T-cell (primary cell): Measurements from ENCODE around the gene SLC35D1. TPM values are rescaled to one million over a fixed set of nuclear protein-coding genes. Genes with fewer than 3 reads are reported as not detected.

ENCODE experiments used
- ATAC-seq, 4 experiments: fragments of 200-7000 bp in 3 of 4; fragments of 150-1000 bp in 1 of 4; cut with Tn5 transposase; replicated peaks in 1 of 4; 1 replicate in 3 of 4; 2 replicates in 1 of 4; pipeline ENCODE4 v1.10.0; 2021; ENCODE audit warnings: moderate library complexity in 3 of 4, mild to moderate bottlenecking in 2 of 4, moderate number of reproducible peaks in 1 of 4
- CTCF ChIA-PET, 2 donors: fragments of 300-600 bp; sonication (Branson Sonifier 250); formaldehyde crosslinking; loops; one replicate each; lab custom pipeline; 2022; ENCODE audit warnings: antibody characterized with exemption in 2 of 2; lab: Charles Lee
- POLR2A ChIA-PET, 2 donors: fragments of 300-600 bp; sonication (Branson Sonifier 250); formaldehyde crosslinking; loops; one replicate each; lab custom pipeline; 2022; ENCODE audit warnings: antibody characterized with exemption in 2 of 2; lab: Charles Lee
- DNase-seq, 35 experiments: peaks; one replicate each; pipeline versions ENCODE4 v3.0.0 to v3.0.0-alpha.2; 2013 to 2023
- H3K27ac ChIP-seq: one replicate; pipeline ENCODE4 v1.5.1; 2013; ENCODE audit warnings: low read length
- H3K27me3 ChIP-seq, 2 experiments: replicated peaks in 1 of 2; 1 replicate in 1 of 2; 2 replicates in 1 of 2; pipeline versions ENCODE4 v1.6.1 to v1.7.0; 2013; ENCODE audit warnings: low read length in 1 of 2, mixed read lengths in 1 of 2; ENCODE audit not compliant: control insufficient read depth in 2 of 2, insufficient read depth in 2 of 2; ENCODE audit errors: extremely low read depth in 1 of 2
- H3K36me3 ChIP-seq, 2 donors: 1 replicate in 1 of 2; 2 replicates in 1 of 2; pipeline versions ENCODE4 v1.6.1 to v1.7.0; 2013; ENCODE audit warnings: low read length in 1 of 2; ENCODE audit not compliant: control insufficient read depth in 2 of 2, insufficient read depth in 1 of 2; ENCODE audit errors: extremely low read depth in 1 of 2
- H3K4me1 ChIP-seq, 2 experiments: 1 replicate in 1 of 2; 2 replicates in 1 of 2; pipeline versions ENCODE4 v1.6.1 to v1.7.0; 2013; ENCODE audit warnings: low read length in 2 of 2, mixed read lengths in 1 of 2; ENCODE audit not compliant: insufficient read depth in 2 of 2, control insufficient read depth in 1 of 2; ENCODE audit errors: extremely low read depth in 1 of 2
- H3K4me3 ChIP-seq, 2 donors: 1 replicate in 1 of 2; 2 replicates in 1 of 2; pipeline versions ENCODE4 v1.5.1 to v1.7.0; 2013; ENCODE audit warnings: mild to moderate bottlenecking in 2 of 2, low read length in 1 of 2, moderate library complexity in 1 of 2; ENCODE audit not compliant: control insufficient read depth in 1 of 2; ENCODE audit errors: extremely low read depth in 1 of 2
- H3K9me3 ChIP-seq: 2 replicates; pipeline ENCODE4 v1.7.0; 2013
- H3K27ac Mint-ChIP-seq, 2 donors: one replicate each; pipeline ENCODE4 v1.8.0; 2020 to 2021; ENCODE audit warnings: mild to moderate bottlenecking in 2 of 2, mixed read lengths in 2 of 2
- H3K27me3 Mint-ChIP-seq, 2 donors: one replicate each; pipeline ENCODE4 v1.8.0; 2021 to 2022; ENCODE audit warnings: mixed read lengths in 2 of 2
- H3K36me3 Mint-ChIP-seq: one replicate; pipeline ENCODE4 v1.8.0; 2021; ENCODE audit warnings: mixed read lengths
- H3K4me1 Mint-ChIP-seq, 3 donors: one replicate each; pipeline ENCODE4 v1.8.0; 2020 to 2022; ENCODE audit warnings: mixed read lengths in 3 of 3, mild to moderate bottlenecking in 1 of 3
- H3K4me3 Mint-ChIP-seq, 3 donors: one replicate each; pipeline ENCODE4 v1.8.0; 2020 to 2022; ENCODE audit warnings: mild to moderate bottlenecking in 3 of 3, mixed read lengths in 3 of 3, moderate library complexity in 3 of 3
- H3K9me3 Mint-ChIP-seq, 3 donors: one replicate each; pipeline ENCODE4 v1.8.0; 2020 to 2022; ENCODE audit warnings: mixed read lengths in 3 of 3
- WGBS: methylation state at CpG from one replicate; pipeline ENCODE4 v1.1.5; 2013; ENCODE audit warnings: missing lambda C conversion rate; ENCODE audit not compliant: insufficient coverage; 5-methylcytosine and 5-hydroxymethylcytosine counted together
- total RNA-seq, 35 experiments: library from RNA in 6 of 35; stranded (reverse) in 6 of 35; fragments of 120-200 nt in 1 of 35; gene quantifications; one replicate each; pipeline versions ENCODE4 v1.2.1 to v1.2.4 and lab custom pipeline; 2013 to 2026

The SLC35D1 gene
- total RNA-seq, 5 donors from 2014 or later (not counting 1 experiment from before 2014, with no cell fraction given): 11.7 to 16.0 (median 15.2) TPM

DNA sequence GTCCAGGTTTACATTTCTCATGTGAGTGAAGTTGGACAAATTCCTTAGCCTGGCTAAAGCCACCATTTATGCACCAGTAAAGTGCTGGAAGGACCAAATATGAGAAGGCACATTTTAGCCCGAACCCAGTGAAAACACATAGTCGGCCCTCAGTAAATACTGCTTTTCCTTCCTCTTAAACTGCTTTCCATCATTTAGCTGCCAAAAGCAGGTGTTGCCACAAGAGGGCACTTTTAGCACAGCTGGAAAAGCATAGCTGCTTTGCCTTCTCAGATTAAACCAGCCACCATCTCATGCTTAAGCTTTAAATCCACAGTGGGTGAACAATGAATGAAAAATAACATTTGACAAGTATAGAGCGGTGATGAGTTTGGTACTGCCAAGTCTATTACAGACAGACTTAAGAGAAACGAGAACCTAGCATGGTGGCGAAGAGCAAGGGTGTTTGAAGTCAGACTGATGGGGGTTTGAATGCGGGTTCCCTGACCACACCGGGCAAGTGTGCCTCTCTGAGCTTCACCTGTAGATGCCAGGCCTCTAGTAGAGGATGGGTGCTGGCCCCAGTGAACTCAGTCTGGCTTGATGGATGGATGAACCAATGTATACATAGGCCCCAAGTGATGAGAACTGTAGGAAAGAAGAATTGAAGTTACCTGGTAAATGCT is 57.8 kb downstream of the SLC35D1 start:
- Histone ChIP-seq H3K27ac (no peak overlapping the region), H3K9me3 (no peaks in the 10 kb centered on the region), H3K27me3 (no peaks in the 10 kb centered on the region), H3K36me3 (no peaks in the 10 kb centered on the region), H3K4me3 (no peak overlapping the region), H3K4me1 (peaks cover 0 to 4% of the 10 kb centered on the region in 2 experiments)
- H3K36me3 Mint-ChIP-seq: peaks cover 17% of the 10 kb centered on the region
- DNase-seq (peak; percentile 30 to 73 (median 53)), ATAC-seq (peak; percentile 69 to 82 (median 81))
- no peaks in the 10 kb centered on the region for H3K9me3 Mint-ChIP-seq
- WGBS: 96% methylated on average over 4 of the region's 7 CpGs
- no peaks in the 10 kb centered on the region for H3K27me3 Mint-ChIP-seq
- peaks cover 21 to 25% (median 23%) of the 10 kb centered on the region in 3 donors for H3K4me1 Mint-ChIP-seq
- ChIA-PET POLR2A (no interaction called here), CTCF (interaction anchor here (0.6 to 3.0 kb wide), 22 partner anchors 10 to 505 kb away, joined by 3 to 25 read pairs (median 4); no protein-coding TSS in a partner anchor)
- no peak overlapping the region for H3K4me3 Mint-ChIP-seq
- no peak overlapping the region for H3K27ac Mint-ChIP-seq

- H3K4me3 ChIP-seq: no peak overlapping the region
- Mint-ChIP-seq H3K4me1 (peaks cover 9 to 14% (median 12%) of the 10 kb centered on the region in 3 donors), H3K27me3 (no peaks in the 10 kb centered on the region), H3K4me3 (no peak overlapping the region), H3K27ac (no peak overlapping the region), H3K36me3 (peaks cover 14% of the 10 kb centered on the region), H3K9me3 (no peaks in the 10 kb centered on the region)
- WGBS: no CpG with 5 or more reads among the region's 3 CpGs
- ChIA-PET CTCF (interaction anchor here (0.5 to 1.0 kb wide), 3 partner anchors 52 to 219 kb away, joined by 3 to 4 read pairs (median 4); no protein-coding TSS in a partner anchor), POLR2A (interaction anchor here in 1 of 2 donors (1.0 to 1.2 kb wide), 2 partner anchors 12 to 69 kb away, joined by 3 read pairs; partner anchors contain the start of genes DNAI4 and MIER1)
- peaks cover 0 to 11% of the 10 kb centered on the region in 2 donors for H3K36me3 ChIP-seq
- no peak for ATAC-seq
- no peak for DNase-seq
- H3K27ac ChIP-seq: no peak overlapping the region
- no peaks in the 10 kb centered on the region for H3K9me3 ChIP-seq
- no peaks in the 10 kb centered on the region for H3K27me3 ChIP-seq
- H3K4me1 ChIP-seq: no peaks in the 10 kb centered on the region
Measured at GRCh38 chr1:66993076-66993475, 60.9 kb downstream of the SLC35D1 start.

- DNase-seq: no peak
- no peaks in the 10 kb centered on the region for H3K9me3 ChIP-seq
- H3K36me3 ChIP-seq: peaks cover 7 to 57% of the 10 kb centered on the region in 2 donors
- no peak overlapping the region for H3K27ac Mint-ChIP-seq
- WGBS: no CpG with 5 or more reads among the region's 1 CpG
- H3K4me3 Mint-ChIP-seq: no peak overlapping the region
- ChIA-PET CTCF (no interaction called here), POLR2A (interaction anchor here in 1 of 2 donors (0.7 kb wide), 1 partner anchor 24 kb away, joined by 10 read pairs; no protein-coding TSS in a partner anchor)
- no peak overlapping the region for H3K4me3 ChIP-seq
- H3K4me1 ChIP-seq: peaks cover 0 to 8% of the 10 kb centered on the region in 2 experiments
- H3K27me3 ChIP-seq: no peaks in the 10 kb centered on the region
- H3K9me3 Mint-ChIP-seq: no peaks in the 10 kb centered on the region
- no peak overlapping the region for H3K27ac ChIP-seq
- peaks cover 29% of the 10 kb centered on the region for H3K36me3 Mint-ChIP-seq
- H3K4me1 Mint-ChIP-seq: peaks cover 21 to 24% (median 21%) of the 10 kb centered on the region in 3 donors
- no peak for ATAC-seq
- H3K27me3 Mint-ChIP-seq: no peaks in the 10 kb centered on the region
Measured at GRCh38 chr1:66985835-66986234, 68.1 kb downstream of the SLC35D1 start.

GRCh38 chr1:66984491-66984890 is 69.5 kb downstream of the SLC35D1 start:
- H3K4me3 ChIP-seq: no peak overlapping the region
- peaks cover 33% of the 10 kb centered on the region for H3K36me3 Mint-ChIP-seq
- no peak for ATAC-seq
- H3K27me3 Mint-ChIP-seq: no peaks in the 10 kb centered on the region
- WGBS: 80% methylated on average over 1 of the region's 1 CpG
- no peaks in the 10 kb centered on the region for H3K9me3 Mint-ChIP-seq
- DNase-seq: no peak
- peaks cover 7 to 60% of the 10 kb centered on the region in 2 donors for H3K36me3 ChIP-seq
- POLR2A ChIA-PET: interaction anchor here in 1 of 2 donors (0.6 kb wide), 1 partner anchor 11 kb away, joined by 3 read pairs; no protein-coding TSS in a partner anchor
- H3K4me3 Mint-ChIP-seq: no peak overlapping the region
- H3K27me3 ChIP-seq: no peaks in the 10 kb centered on the region
- CTCF ChIA-PET: interaction anchor here in 1 of 2 donors (0.7 kb wide), 1 partner anchor 11 kb away, joined by 4 read pairs; no protein-coding TSS in a partner anchor
- peaks cover 26 to 29% (median 27%) of the 10 kb centered on the region in 3 donors for H3K4me1 Mint-ChIP-seq
- H3K27ac ChIP-seq: no peak overlapping the region
- H3K27ac Mint-ChIP-seq: peak overlapping the region; percentile 22 to 72
- no peaks in the 10 kb centered on the region for H3K9me3 ChIP-seq
- peaks cover 0 to 13% of the 10 kb centered on the region in 2 experiments for H3K4me1 ChIP-seq

- ATAC-seq: no peak
- H3K36me3 ChIP-seq: peaks cover 7 to 51% of the 10 kb centered on the region in 2 donors
- H3K27me3 Mint-ChIP-seq: no peaks in the 10 kb centered on the region
- CTCF ChIA-PET: interaction anchor here (0.5 to 1.2 kb wide), 3 partner anchors 15 to 162 kb away, joined by 3 to 5 read pairs (median 4); no protein-coding TSS in a partner anchor
- no peak for DNase-seq
- H3K9me3 Mint-ChIP-seq: no peaks in the 10 kb centered on the region
- H3K4me3 ChIP-seq: no peak overlapping the region
- POLR2A ChIA-PET: no interaction called here
- H3K4me1 ChIP-seq: peaks cover 0 to 13% of the 10 kb centered on the region in 2 experiments
- peak overlapping the region; percentile 88 for H3K27ac ChIP-seq
- H3K36me3 Mint-ChIP-seq: peaks cover 32% of the 10 kb centered on the region
- H3K9me3 ChIP-seq: no peaks in the 10 kb centered on the region
- no peaks in the 10 kb centered on the region for H3K27me3 ChIP-seq
- H3K4me1 Mint-ChIP-seq: peaks cover 19 to 34% (median 33%) of the 10 kb centered on the region in 3 donors
- no peak overlapping the region for H3K4me3 Mint-ChIP-seq
- H3K27ac Mint-ChIP-seq: peak overlapping the region; percentile 89 to 90
- WGBS: 60% methylated on average over 1 of the region's 4 CpGs
Measured at GRCh38 chr1:66982561-66983260, 71.2 kb downstream of the SLC35D1 start.

DNA sequence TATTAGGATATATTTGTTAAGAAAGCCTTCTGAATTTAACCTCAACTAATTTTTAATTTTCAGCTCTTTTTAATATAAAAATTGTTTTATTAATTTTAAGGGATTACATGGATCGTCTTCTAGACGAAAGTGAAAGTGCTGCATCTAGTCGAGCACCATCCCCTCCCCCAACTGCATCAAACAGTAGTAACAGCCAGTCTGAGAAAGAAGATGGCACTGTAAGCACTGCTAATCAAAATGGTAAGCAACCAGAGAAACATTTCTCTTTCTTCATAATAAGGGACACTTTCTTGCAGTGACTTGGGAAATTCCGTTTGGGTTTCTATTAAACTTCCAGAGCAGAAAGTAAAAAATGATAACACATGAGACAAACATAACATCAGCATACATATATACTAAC is 72.3 kb downstream of the SLC35D1 start:
- H3K4me3 ChIP-seq: peak overlapping the region; percentile 43 to 44

More for the DNA sequence above, 72.3 kb downstream of the SLC35D1 start:
- ChIA-PET CTCF (interaction anchor here (0.5 to 1.4 kb wide), 17 partner anchors 9 to 448 kb away, joined by 3 to 11 read pairs (median 3); partner anchors contain the start of genes DNAI4 (in 1 of the 2) and MIER1 (in 1 of the 2)), POLR2A (interaction anchor here (0.5 to 1.1 kb wide), 7 partner anchors 11 to 749 kb away, joined by 3 to 12 read pairs (median 4); partner anchors contain the start of genes DNAI4 (in 1 of the 2) and MIER1 (in 1 of the 2))
- Histone ChIP-seq H3K27ac (peak overlapping the region; percentile 88), H3K4me1 (peaks cover 0 to 13% of the 10 kb centered on the region in 2 experiments), H3K27me3 (no peaks in the 10 kb centered on the region), H3K9me3 (no peaks in the 10 kb centered on the region), H3K36me3 (peaks cover 7 to 57% of the 10 kb centered on the region in 2 donors)
- Mint-ChIP-seq H3K4me1 (peaks cover 18 to 37% (median 33%) of the 10 kb centered on the region in 3 donors), H3K9me3 (no peaks in the 10 kb centered on the region), H3K27me3 (no peaks in the 10 kb centered on the region), H3K36me3 (peaks cover 35% of the 10 kb centered on the region), H3K27ac (peak overlapping the region; percentile 89 to 90), H3K4me3 (peak overlapping the region; percentile 61 to 71 (median 71))
- WGBS: no CpG with 5 or more reads among the region's 4 CpGs
- ATAC-seq (peak; percentile 82 to 91 (median 86)), DNase-seq (peak in 33 of 35 experiments; percentile 22 to 81 (median 42))
